Measurements from ENCODE around the gene CHAF1B. TPM values are rescaled to one million over a fixed set of nuclear protein-coding genes. Genes with fewer than 3 reads are reported as not detected.

Gene CHAF1B
- total and polyA plus RNA-seq, 2 donors (not counting 3 experiments of a cell fraction or from before 2014, with no cell fraction given): 7.0 to 13.0 TPM

- Histone ChIP-seq H3K9ac (replicated peaks; ENCODE audit: extremely low read depth, insufficient read depth, low read length) (no peak overlapping the region), H4K20me1 (replicated peaks; ENCODE audit: control insufficient read depth, extremely low read depth, insufficient read depth, low read length) (no peaks in the 10 kb centered on the region), H3K9me1 (replicated peaks; ENCODE audit: control insufficient read depth, extremely low read depth, insufficient read depth, low read length) (no peaks in the 10 kb centered on the region), H3K9me3 (replicated peaks; ENCODE audit: control insufficient read depth, insufficient read depth, low read length) (no peaks in the 10 kb centered on the region), H3K4me2 (ENCODE audit: insufficient read depth, low read length) (no peak overlapping the region), H2AFZ (ENCODE audit: low read depth, low read length) (no peak overlapping the region), H3K79me2 (ENCODE audit: control insufficient read depth, insufficient read depth, low read length) (no peaks in the 10 kb centered on the region), H3K27me3 (ENCODE audit: control insufficient read depth in 2 of 2, insufficient read depth in 2 of 2, low read length in 2 of 2) (no peaks in the 10 kb centered on the region), H3K36me3 (ENCODE audit: control insufficient read depth in 2 of 2, extremely low read depth in 1 of 2, insufficient read depth in 2 of 2, low read length in 2 of 2) (peaks cover 19 to 36% of the 10 kb centered on the region in 2 experiments), H3K4me1 (ENCODE audit: control insufficient read depth, extremely low read depth, insufficient read depth, low read length) (no peaks in the 10 kb centered on the region), H3K4me3 (replicated peaks in 1 of 3; ENCODE audit: insufficient read depth in 1 of 3, low read depth in 1 of 3, low read length in 3 of 3) (no peak overlapping the region), H3K27ac (ENCODE audit: insufficient read depth, low read depth, low read length) (no peak overlapping the region)
- TF ChIP-seq MAX (IDR thresholded peaks at IDR 0.05; ENCODE audit: insufficient read depth, insufficient read length) (no peak), CTCF (IDR thresholded peaks at IDR 0.05; ENCODE audit: extremely low read depth in 1 of 2, insufficient read depth in 1 of 2, low read depth in 1 of 2, low read length in 2 of 2) (no peak), GATA2 (IDR thresholded peaks at IDR 0.05; ENCODE audit: insufficient read depth, insufficient read length, low read depth, low read length) (no peak), FOS (IDR thresholded peaks at IDR 0.05; ENCODE audit: borderline replicate concordance, insufficient read depth, low read length) (no peak), POLR2AphosphoS5 (IDR thresholded peaks at IDR 0.05; ENCODE audit: insufficient read depth, low read depth, low read length) (no peak), POLR2A (IDR thresholded peaks at IDR 0.05; ENCODE audit: low read depth, low read length) (no peak), MYC (IDR thresholded peaks at IDR 0.05; ENCODE audit: low read depth, low read length) (no peak), EZH2 (IDR thresholded peaks at IDR 0.05; ENCODE audit: borderline replicate concordance, low read depth, low read length, severe bottlenecking) (no peak), JUN (IDR thresholded peaks at IDR 0.05; ENCODE audit: borderline replicate concordance, insufficient read depth, insufficient read length, low read depth) (no peak)
- BruUV-seq (replicated peaks): TSS peak; percentile 51
- ChIA-PET CTCF (interaction anchor here (1.0 to 1.4 kb wide), 2 partner anchors 10 to 25 kb away, joined by 3 to 4 read pairs; no protein-coding TSS in a partner anchor), POLR2A (no interaction called here)
- intact Hi-C loops (cut with micrococcal nuclease) (no loop called here), dilution Hi-C loops (cut with MboI; ENCODE audit: extremely low pct_ligation_motif_present, low sequenced_read_pairs) (no loop called here)
- FAIRE-seq (no peak), DNase-seq (ENCODE audit: low read depth, low spot score) (no peak)
These were observed 16.0 kb upstream of the CHAF1B start for GRCh38 chr21:36369064-36369685.
